Activated naive CD4-positive, alpha-beta T cell treated with anti-CD3 and anti-CD28 coated beads, Interleukin-2, amount 50 U/mL, for 72 hours (primary cell): ENCODE results near the gene PLEKHG4B. TPM values are rescaled to one million over a fixed set of nuclear protein-coding genes. Genes with fewer than 3 reads are reported as not detected.
"Not testable (repeated sequence)": the region's sequence is repeated elsewhere in the genome, so short reads cannot be mapped to it uniquely, and the experiment has no call there.

Experiments used
- ATAC-seq, 2 donors: fragments of 150-1000 bp; cut with Tn5 transposase; 2 replicates each; pipeline ENCODE4 v1.10.0; 2021; ENCODE audit warnings: mild to moderate bottlenecking in 2 of 2, moderate library complexity in 2 of 2
- DNase-seq, 2 donors: peaks; one replicate each; pipeline ENCODE4 v3.0.0; 2021 to 2022; ENCODE audit warnings: low spot score in 2 of 2
- H3K27ac Mint-ChIP-seq, 2 donors: one replicate each; pipeline ENCODE4 v1.8.0; 2022; ENCODE audit warnings: mild to moderate bottlenecking in 2 of 2, mixed read lengths in 2 of 2
- H3K36me3 Mint-ChIP-seq, 2 donors: one replicate each; pipeline ENCODE4 v1.8.0; 2022; ENCODE audit warnings: mixed read lengths in 2 of 2
- H3K9me3 Mint-ChIP-seq, 2 donors: one replicate each; pipeline ENCODE4 v1.8.0; 2022; ENCODE audit warnings: mixed read lengths in 2 of 2
- total RNA-seq, 2 donors: library from RNA; stranded (reverse); gene quantifications; one replicate each; pipeline ENCODE4 v1.2.3, GENCODE V29; 2022

PLEKHG4B gene
- total RNA-seq, 2 donors from 2014 or later = 0.47 TPM; not detected in 1

GRCh38 chr5:73181-73447 lies 18.9 kb upstream of the PLEKHG4B start:
- ATAC-seq, H3K27ac Mint-ChIP-seq, H3K36me3 Mint-ChIP-seq, H3K9me3 Mint-ChIP-seq, DNase-seq: not testable (repeated sequence)

GRCh38 chr5:73768-74502 lies 18.0 kb upstream of the PLEKHG4B start:
- DNase-seq (no peak), ATAC-seq (no peak)
- Mint-ChIP-seq H3K9me3 (no peaks in the 10 kb centered on the region), H3K36me3 (no peaks in the 10 kb centered on the region), H3K27ac (peak overlapping the region in 1 of 2 donors; percentile 36)

GRCh38 chr5:74503-75109 lies 17.4 kb upstream of the PLEKHG4B start:
- Mint-ChIP-seq H3K36me3 (no peaks in the 10 kb centered on the region), H3K27ac (peak overlapping the region in 1 of 2 donors; percentile 36), H3K9me3 (no peaks in the 10 kb centered on the region)
- ATAC-seq (no peak), DNase-seq (no peak)

GRCh38 chr5:75331-76320 lies 16.3 kb upstream of the PLEKHG4B start:
- ATAC-seq (no peak), DNase-seq (no peak)
- Mint-ChIP-seq H3K9me3 (no peaks in the 10 kb centered on the region), H3K36me3 (no peaks in the 10 kb centered on the region), H3K27ac (no peak overlapping the region)

GRCh38 chr5:76358-77169 lies 15.4 kb upstream of the PLEKHG4B start:
- DNase-seq (no peak), ATAC-seq (no peak)
- no peak overlapping the region for H3K27ac Mint-ChIP-seq
- no peaks in the 10 kb centered on the region for H3K9me3 Mint-ChIP-seq
- H3K36me3 Mint-ChIP-seq = no peaks in the 10 kb centered on the region

- DNase-seq = no peak
- no peaks in the 10 kb centered on the region for H3K9me3 Mint-ChIP-seq
- no peaks in the 10 kb centered on the region for H3K36me3 Mint-ChIP-seq
- ATAC-seq = no peak
- no peak overlapping the region for H3K27ac Mint-ChIP-seq
Measured at GRCh38 chr5:77170-77501, 14.8 kb upstream of the PLEKHG4B start.

GRCh38 chr5:77546-77945 lies 14.4 kb upstream of the PLEKHG4B start:
- Mint-ChIP-seq H3K36me3 (no peaks in the 10 kb centered on the region), H3K9me3 (no peaks in the 10 kb centered on the region), H3K27ac (no peak overlapping the region)
- DNase-seq = no peak
- ATAC-seq = no peak

- no peaks in the 10 kb centered on the region for H3K36me3 Mint-ChIP-seq
- DNase-seq = no peak
- ATAC-seq = peak; percentile 55 to 74
- no peaks in the 10 kb centered on the region for H3K9me3 Mint-ChIP-seq
- no peak overlapping the region for H3K27ac Mint-ChIP-seq
Measured at GRCh38 chr5:77957-78804, 13.8 kb upstream of the PLEKHG4B start.

- ATAC-seq (peak in 1 of 2 donors; percentile 16), DNase-seq (no peak)
- Mint-ChIP-seq H3K9me3 (no peaks in the 10 kb centered on the region), H3K36me3 (no peaks in the 10 kb centered on the region), H3K27ac (no peak overlapping the region)
Measured at GRCh38 chr5:78805-79149, 13.2 kb upstream of the PLEKHG4B start.

- no peaks in the 10 kb centered on the region for H3K36me3 Mint-ChIP-seq
- no peaks in the 10 kb centered on the region for H3K9me3 Mint-ChIP-seq
- H3K27ac Mint-ChIP-seq = no peak overlapping the region
- DNase-seq (no peak), ATAC-seq (no peak)
Measured at GRCh38 chr5:79263-79662, 12.7 kb upstream of the PLEKHG4B start.

- Mint-ChIP-seq H3K36me3 (no peaks in the 10 kb centered on the region), H3K9me3 (no peaks in the 10 kb centered on the region), H3K27ac (no peak overlapping the region)
- DNase-seq (no peak), ATAC-seq (no peak)
Measured at GRCh38 chr5:79821-80220, 12.1 kb upstream of the PLEKHG4B start.

- DNase-seq = no peak
- peak overlapping the region in 1 of 2 donors; percentile 12 for H3K27ac Mint-ChIP-seq
- H3K36me3 Mint-ChIP-seq = no peaks in the 10 kb centered on the region
- ATAC-seq = no peak
- peaks cover 0 to 2% of the 10 kb centered on the region in 2 donors for H3K9me3 Mint-ChIP-seq
Measured at GRCh38 chr5:81391-82021, 10.5 kb upstream of the PLEKHG4B start.

- ATAC-seq = no peak
- Mint-ChIP-seq H3K27ac (no peak overlapping the region), H3K9me3 (peaks cover 0 to 2% of the 10 kb centered on the region in 2 donors), H3K36me3 (no peaks in the 10 kb centered on the region)
- no peak for DNase-seq
Measured at GRCh38 chr5:82097-82496, 9.9 kb upstream of the PLEKHG4B start.

GRCh38 chr5:82570-82969 lies 9.4 kb upstream of the PLEKHG4B start:
- Mint-ChIP-seq H3K27ac (peak overlapping the region in 1 of 2 donors; percentile 50), H3K9me3 (peaks cover 0 to 2% of the 10 kb centered on the region in 2 donors), H3K36me3 (no peaks in the 10 kb centered on the region)
- ATAC-seq (no peak), DNase-seq (no peak)

- DNase-seq (no peak), ATAC-seq (no peak)
- H3K27ac Mint-ChIP-seq = peak overlapping the region; percentile 25 to 50
- H3K9me3 Mint-ChIP-seq = peaks cover 0 to 2% of the 10 kb centered on the region in 2 donors
- no peaks in the 10 kb centered on the region for H3K36me3 Mint-ChIP-seq
Measured at GRCh38 chr5:83029-83428, 8.9 kb upstream of the PLEKHG4B start.
